ENCODE results near the gene GEN1.

The GEN1 gene

DNA sequence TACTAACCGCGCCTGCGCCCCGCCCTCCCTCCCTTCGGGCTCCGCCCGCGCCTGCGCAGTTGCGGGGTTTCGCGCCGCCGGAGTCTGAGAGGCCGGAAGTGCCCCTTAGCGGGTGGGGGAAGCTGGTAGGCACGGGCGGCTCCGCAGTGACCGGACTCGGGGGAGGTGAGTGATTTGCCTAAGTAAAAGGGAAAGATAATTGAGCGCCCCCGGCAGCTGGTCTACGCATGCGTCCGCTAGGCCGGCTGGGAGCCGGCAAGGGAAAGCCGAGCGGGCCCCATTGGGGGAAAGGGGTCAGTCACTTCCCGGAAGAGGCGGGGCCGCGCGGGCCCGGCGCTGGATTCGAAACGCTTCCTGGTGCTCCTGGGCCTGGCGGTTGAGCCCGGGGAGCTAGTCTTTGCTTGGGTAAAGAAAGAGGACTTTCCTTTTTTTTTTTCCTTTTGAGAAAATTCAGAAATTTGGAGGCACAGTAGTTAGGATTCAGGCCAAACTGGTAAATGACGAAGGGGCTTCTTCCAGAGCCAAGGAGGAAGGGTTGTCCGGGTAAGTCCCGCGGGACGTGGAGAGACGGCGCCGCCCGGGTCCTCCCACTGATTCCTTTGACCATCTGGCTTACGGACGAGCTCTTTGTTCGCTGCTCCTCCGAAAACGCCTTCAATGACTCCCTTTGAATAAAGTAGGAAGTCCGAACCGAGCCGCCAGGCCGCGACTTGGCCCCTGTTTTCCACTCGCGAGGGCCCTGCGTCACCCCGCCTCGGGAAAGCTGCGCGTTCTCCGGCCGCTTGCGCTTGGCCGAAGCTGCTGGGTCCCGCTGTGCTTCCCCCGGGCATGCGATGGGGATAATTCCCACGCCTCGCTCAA lies at the start of gene GEN1, which contains the start of gene SMC6:
TSS of gene GEN1 (plus strand) at position 336 of the 861 bp plus-strand sequence. CDS start 5,806 bp downstream, outside the sequence.
TSS of gene SMC6 (minus strand) at position 8 of the 861 bp plus-strand sequence. CDS start 7,864 bp downstream, outside the sequence.
- DNase-seq: peak; percentile 79

GRCh38 chr2:17706845-17707244 lies 47.1 kb upstream of the GEN1 start:
- no peak for DNase-seq

GRCh38 chr2:17708501-17708900 lies 45.4 kb upstream of the GEN1 start:
- DNase-seq: no peak

- DNase-seq: no peak
Observed at GRCh38 chr2:17709897-17710296, 44.0 kb upstream of the GEN1 start.

- DNase-seq: no peak
Observed at GRCh38 chr2:17710547-17711248, 43.2 kb upstream of the GEN1 start.

DNA sequence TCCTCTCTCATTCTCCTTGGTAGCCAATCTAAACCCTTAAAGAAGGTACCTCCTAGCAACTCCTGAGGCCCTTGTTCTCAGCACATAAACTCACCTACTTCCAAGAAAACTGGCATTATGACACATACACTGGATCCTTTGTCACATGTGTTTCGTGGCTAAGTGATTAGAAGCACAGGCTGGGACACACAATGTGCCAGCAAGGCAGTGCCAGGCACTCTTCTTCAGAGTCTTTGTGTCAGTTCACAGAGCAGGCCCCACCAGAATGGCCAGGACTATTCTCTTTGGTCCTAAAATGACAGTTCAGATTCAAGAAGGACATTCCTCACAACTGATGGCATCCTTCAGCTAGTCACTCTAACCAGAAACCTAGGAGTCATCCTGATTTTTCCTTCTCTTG lies 40.6 kb upstream of the GEN1 start:
- no peak for DNase-seq

- DNase-seq: no peak
Observed at GRCh38 chr2:17717666-17718065, 36.3 kb upstream of the GEN1 start.

DNA sequence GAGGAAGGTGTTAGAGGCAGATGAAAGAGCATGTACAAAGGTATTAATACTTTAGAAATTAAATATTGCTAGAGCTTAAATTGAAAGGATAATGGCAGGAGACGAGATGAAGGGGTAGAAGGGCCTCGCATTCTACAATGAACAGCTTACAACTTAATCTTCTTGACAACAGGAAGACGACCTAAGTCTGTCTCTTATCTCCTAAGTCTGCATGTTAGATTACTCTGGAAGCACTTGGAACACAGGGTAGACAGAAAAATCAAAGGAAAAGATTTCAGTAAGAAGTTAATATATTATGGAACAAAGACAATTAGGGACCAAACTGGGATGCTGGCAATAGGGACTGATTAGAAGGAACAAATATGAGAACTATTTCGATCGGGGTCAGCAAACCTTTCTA lies 35.2 kb upstream of the GEN1 start:
- DNase-seq: no peak

- no peak for DNase-seq
Observed at GRCh38 chr2:17719562-17720371, 34.2 kb upstream of the GEN1 start.

- DNase-seq: no peak
Observed at GRCh38 chr2:17728210-17728609, 25.7 kb upstream of the GEN1 start.

GRCh38 chr2:17729880-17730279 lies 24.1 kb upstream of the GEN1 start:
- DNase-seq: no peak

- DNase-seq: no peak
Observed at GRCh38 chr2:17733599-17733998, 20.3 kb upstream of the GEN1 start.

DNA sequence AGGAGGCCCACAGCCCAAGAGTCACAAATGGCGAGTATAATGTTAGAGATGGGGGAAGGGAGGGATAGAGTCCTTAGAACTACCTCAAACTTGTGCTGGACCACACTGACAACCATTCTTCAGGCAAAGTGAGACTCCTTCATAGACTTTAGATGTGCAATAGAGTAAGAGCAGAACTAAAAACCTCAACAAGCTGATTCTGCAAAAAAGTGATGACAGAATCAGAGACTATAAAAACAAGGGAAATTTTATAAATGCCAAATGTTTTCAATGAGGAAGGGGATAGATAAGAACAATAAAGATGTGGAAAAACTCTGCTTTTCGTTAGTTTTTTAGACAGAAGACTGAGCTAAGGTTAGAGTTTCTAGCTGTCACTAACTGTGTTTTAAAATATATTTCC lies 18.1 kb upstream of the GEN1 start:
- no peak for DNase-seq

GRCh38 chr2:17736989-17737388 lies 16.9 kb upstream of the GEN1 start:
- DNase-seq: no peak

DNA sequence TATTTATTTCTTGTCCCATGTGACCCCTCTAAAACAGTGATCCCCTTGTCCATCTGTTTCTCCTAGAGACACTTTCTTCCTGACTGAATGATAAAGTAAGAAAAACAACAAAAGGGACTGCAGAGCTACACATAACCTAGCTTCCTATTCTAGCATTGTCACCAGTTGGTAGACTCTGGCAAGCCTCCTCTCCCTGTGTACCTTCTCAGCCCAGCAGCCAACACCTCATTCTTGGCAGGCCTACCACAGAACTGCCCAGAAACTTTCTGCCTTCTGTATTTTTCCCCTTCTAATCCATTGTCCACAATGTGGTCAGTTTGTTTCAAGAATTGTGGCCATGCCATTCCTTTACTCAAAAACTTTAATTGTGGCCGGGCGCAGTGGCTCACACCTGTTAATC lies 13.7 kb upstream of the GEN1 start:
- DNase-seq: no peak

GRCh38 chr2:17747684-17748452 lies 6.1 kb upstream of the GEN1 start:
- no peak for DNase-seq

- DNase-seq: no peak
Observed at GRCh38 chr2:17748745-17749144, 5.2 kb upstream of the GEN1 start.

DNA sequence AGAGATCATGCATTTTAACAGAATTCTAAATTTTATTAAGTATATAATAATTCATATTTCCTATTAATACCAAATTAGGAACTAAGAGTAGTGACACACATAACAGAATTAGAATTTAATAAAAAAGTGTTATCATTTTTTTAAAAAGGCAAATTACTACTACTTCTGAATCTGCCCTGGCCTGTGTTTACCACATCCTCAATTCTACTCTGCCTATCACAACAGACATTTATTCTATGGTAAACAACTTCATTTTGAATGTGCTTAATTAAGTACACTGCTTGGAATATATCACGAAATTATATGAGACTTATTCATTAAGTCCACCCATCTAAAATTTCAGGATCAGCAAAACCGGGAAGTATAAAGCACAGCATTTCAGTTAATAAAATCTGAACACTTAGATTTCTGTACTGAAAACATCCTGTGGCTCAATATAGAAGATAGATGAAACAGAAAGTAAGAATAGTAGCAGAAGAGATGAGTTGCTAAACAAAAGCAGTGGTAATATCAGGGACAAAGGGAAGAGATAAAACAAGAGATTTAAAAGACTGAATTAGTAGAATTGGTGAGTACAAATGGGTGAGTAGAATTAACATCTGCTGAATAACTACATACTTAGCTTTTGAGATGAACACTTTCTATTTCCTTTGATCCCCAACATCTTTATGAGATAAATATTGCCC lies 4.0 kb upstream of the GEN1 start:
- DNase-seq: no peak

- DNase-seq: no peak
Observed at GRCh38 chr2:17752246-17752645, 1.7 kb upstream of the GEN1 start.

- peak; percentile 8 for DNase-seq
Observed at GRCh38 chr2:17752892-17753802, 791 bp upstream of the GEN1 start.

All from NCI-H2107 (cell line).